LoVo (cell line): ENCODE results near the gene ADCY1.

Source experiments
- DNase-seq: peaks from one replicate; pipeline ENCODE4 v3.0.0-alpha.2; 2016; ENCODE audit warnings: low spot score

The ADCY1 gene

GRCh38 chr7:45578022-45578421, 3.9 kb downstream of the ADCY1 start:
- no peak for DNase-seq

- no peak for DNase-seq
These were observed 4.3 kb downstream of the ADCY1 start for GRCh38 chr7:45578467-45578866.

- no peak for DNase-seq
These were observed 5.2 kb downstream of the ADCY1 start for GRCh38 chr7:45579391-45579801.

- no peak for DNase-seq
These were observed 6.1 kb downstream of the ADCY1 start for GRCh38 chr7:45580053-45580872.

- DNase-seq: no peak
These were observed 7.2 kb downstream of the ADCY1 start for GRCh38 chr7:45581271-45581780.

GRCh38 chr7:45582136-45582749, 8.1 kb downstream of the ADCY1 start:
- DNase-seq: no peak

- DNase-seq: no peak
These were observed 8.7 kb downstream of the ADCY1 start for GRCh38 chr7:45582868-45583277.

- no peak for DNase-seq
These were observed 9.1 kb downstream of the ADCY1 start for GRCh38 chr7:45583296-45583695.

- no peak for DNase-seq
These were observed 10.4 kb downstream of the ADCY1 start for GRCh38 chr7:45584261-45585210.

GRCh38 chr7:45585628-45586027, 11.5 kb downstream of the ADCY1 start:
- DNase-seq: no peak

GRCh38 chr7:45586542-45587520, 12.7 kb downstream of the ADCY1 start:
- no peak for DNase-seq

GRCh38 chr7:45588466-45588865, 14.3 kb downstream of the ADCY1 start:
- no peak for DNase-seq

- no peak for DNase-seq
These were observed 14.9 kb downstream of the ADCY1 start for GRCh38 chr7:45589061-45589460.

- no peak for DNase-seq
These were observed 15.9 kb downstream of the ADCY1 start for GRCh38 chr7:45589915-45590678.

- no peak for DNase-seq
These were observed 16.5 kb downstream of the ADCY1 start for GRCh38 chr7:45590679-45591057.

GRCh38 chr7:45591101-45591906, 17.1 kb downstream of the ADCY1 start:
- no peak for DNase-seq

GRCh38 chr7:45592230-45592991, 18.2 kb downstream of the ADCY1 start:
- DNase-seq: no peak

- no peak for DNase-seq
These were observed 19.0 kb downstream of the ADCY1 start for GRCh38 chr7:45593121-45593541.

GRCh38 chr7:45593877-45594276, 19.7 kb downstream of the ADCY1 start:
- DNase-seq: no peak
